Adrenal gland (tissue), 12 donors: ENCODE data around the gene ADGB. TPM values are rescaled to one million over a fixed set of nuclear protein-coding genes. Genes with fewer than 3 reads are reported as not detected.
"Not testable (repeated sequence)": the region's sequence is repeated elsewhere in the genome, so short reads cannot be mapped to it uniquely, and the experiment has no call there.

Experiments used
- DNase-seq, 7 donors: peaks; one replicate each; pipeline ENCODE4 v3.0.0-alpha.2; 2019 to 2020
- H3K27ac ChIP-seq, 5 donors: fragments of 200-600 bp; sonication (generic) in 4 of 5; 1 replicate in 3 of 5; 2 replicates in 2 of 5; pipeline versions ENCODE4 v1.5.1 to v1.8.0; 2016 to 2020; ENCODE audit warnings: mild to moderate bottlenecking in 1 of 5
- H3K27me3 ChIP-seq: fragments of 200-600 bp; 2 replicates; pipeline ENCODE4 v1.8.0; 2021
- H3K36me3 ChIP-seq, 2 donors: fragments of 200-600 bp; replicated peaks in 1 of 2; 1 replicate in 1 of 2; 2 replicates in 1 of 2; pipeline versions ENCODE4 v1.5.1 to v1.8.0; 2018 to 2022
- H3K4me1 ChIP-seq, 2 donors: fragments of 200-600 bp; replicated peaks in 1 of 2; 1 replicate in 1 of 2; 2 replicates in 1 of 2; pipeline versions ENCODE4 v1.5.1 to v1.8.0; 2018 to 2021
- H3K4me3 ChIP-seq, 4 donors: fragments of 200-600 bp; sonication (generic) in 3 of 4; one replicate each; pipeline ENCODE4 v1.5.1; 2016 to 2018
- H3K9me3 ChIP-seq, 3 donors: fragments of 200-600 bp; sonication (generic) in 1 of 3; replicated peaks in 1 of 3; 1 replicate in 2 of 3; 2 replicates in 1 of 3; pipeline versions ENCODE4 v1.5.1 to v1.8.0; 2016 to 2021
- POLR2A ChIP-seq, 2 donors: fragments of 450-650 bp; IDR thresholded peaks; one replicate each; pipeline ENCODE4 v1.6.1; 2017; ENCODE audit warnings: antibody characterized with exemption in 2 of 2, mild to moderate bottlenecking in 2 of 2, moderate library complexity in 1 of 2
- WGBS, 4 donors: extraction: QIAGEN DNeasy Blood & Tissue Kit in 2 of 4; methylation state at CpG; one replicate each; pipeline versions ENCODE4 v1.1.5 to v1.1.7; 2013 to 2017; 5-methylcytosine and 5-hydroxymethylcytosine counted together
- intact Hi-C, 2 donors: fragments of 100-400 bp; cut with DNase I; formaldehyde crosslinking; loops; one replicate each; pipeline versions ENCODE4 v1.14.1 to v1.15.0; 2022 to 2023
- polyA plus RNA-seq, 3 donors: library from polyadenylated mRNA; stranded (reverse); fragments of 200-250 nt in 2 of 3; fragments of 350-450 nt in 1 of 3; fragmentation: Illumina TruSeq in 1 of 3; extraction: RNeasy Lipid Tissue Mini Kit (QIAGEN cat#74804) in 1 of 3; gene quantifications; one replicate each; pipeline ENCODE4 v1.2.3, GENCODE V29; 2013 to 2014
- total RNA-seq, 9 donors: library from RNA; depleted of rRNA in 4 of 9; stranded (reverse); fragments of >200 nt in 4 of 9; fragments of 120-200 nt in 1 of 9; fragmentation: NEBNext Ultra II Directional in 1 of 9; extraction: Animal tissue kit (Norgen Biotek cat#: 25700) in 1 of 9; gene quantifications; one replicate each; pipeline versions ENCODE4 v1.1.0 to v1.2.4, GENCODE V29; 2013 to 2023
- TF ChIP-seq, protein P1 (sequence below), 6 experiments: fragments of 450-650 bp in 4 of 6; fragments of 200-600 bp in 2 of 6; sonication (generic) in 1 of 6; IDR thresholded peaks; 1 replicate in 5 of 6; 2 replicates in 1 of 6; pipeline versions ENCODE4 v1.5.1 to v1.8.0; 2016 to 2021; ENCODE audit warnings: antibody characterized with exemption in 6 of 6, mild to moderate bottlenecking in 2 of 6, moderate library complexity in 1 of 6
- donor health status: healthy with polysubstance abuse.
- donor health status: Bipolar disorder and iron deficiency.
- donor health status: DM: yes; HTN: yes; CAD: no.
- donor health status: DM: no; HTN: no; CAD: no.
- donor health status: DM: no; HTN: no; CAD: no.
- donor health status: DM: yes; HTN: yes; CAD: no.

ADGB gene
- total and polyA plus RNA-seq, 12 donors, result not detected

- no peak overlapping the region for H3K27ac ChIP-seq
- DNase-seq, result no peak
- no peaks in the 10 kb centered on the region for H3K4me1 ChIP-seq
- H3K36me3 ChIP-seq, result no peaks in the 10 kb centered on the region
- intact Hi-C loops, result loop anchor here in 1 of 2 donors (10.0 kb wide), 1 partner anchor 434 kb away; no protein-coding TSS in a partner anchor
- TF ChIP-seq POLR2A (IDR thresholded peaks at IDR 0.05), result no peak
- TF ChIP-seq, protein P1, sequence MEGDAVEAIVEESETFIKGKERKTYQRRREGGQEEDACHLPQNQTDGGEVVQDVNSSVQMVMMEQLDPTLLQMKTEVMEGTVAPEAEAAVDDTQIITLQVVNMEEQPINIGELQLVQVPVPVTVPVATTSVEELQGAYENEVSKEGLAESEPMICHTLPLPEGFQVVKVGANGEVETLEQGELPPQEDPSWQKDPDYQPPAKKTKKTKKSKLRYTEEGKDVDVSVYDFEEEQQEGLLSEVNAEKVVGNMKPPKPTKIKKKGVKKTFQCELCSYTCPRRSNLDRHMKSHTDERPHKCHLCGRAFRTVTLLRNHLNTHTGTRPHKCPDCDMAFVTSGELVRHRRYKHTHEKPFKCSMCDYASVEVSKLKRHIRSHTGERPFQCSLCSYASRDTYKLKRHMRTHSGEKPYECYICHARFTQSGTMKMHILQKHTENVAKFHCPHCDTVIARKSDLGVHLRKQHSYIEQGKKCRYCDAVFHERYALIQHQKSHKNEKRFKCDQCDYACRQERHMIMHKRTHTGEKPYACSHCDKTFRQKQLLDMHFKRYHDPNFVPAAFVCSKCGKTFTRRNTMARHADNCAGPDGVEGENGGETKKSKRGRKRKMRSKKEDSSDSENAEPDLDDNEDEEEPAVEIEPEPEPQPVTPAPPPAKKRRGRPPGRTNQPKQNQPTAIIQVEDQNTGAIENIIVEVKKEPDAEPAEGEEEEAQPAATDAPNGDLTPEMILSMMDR (IDR thresholded peaks at IDR 0.05), result no peak
- no peaks in the 10 kb centered on the region for H3K27me3 ChIP-seq
- no peak overlapping the region for H3K4me3 ChIP-seq
- H3K9me3 ChIP-seq, result no peaks in the 10 kb centered on the region
These were observed 252.2 kb downstream of the ADGB start for GRCh38 chr6:146850981-146851380.

GRCh38 chr6:146851837-146852236 is 253.1 kb downstream of the ADGB start:
- TF ChIP-seq, protein P1 (IDR thresholded peaks at IDR 0.05), result no peak
- TF ChIP-seq POLR2A (IDR thresholded peaks at IDR 0.05), result no peak
- intact Hi-C loops, result loop anchor here in 1 of 2 donors (10.0 kb wide), 1 partner anchor 433 kb away; no protein-coding TSS in a partner anchor
- 72 to 77% (median 75%) methylated on average over 1 of the region's 1 CpG for WGBS, 4 donors

GRCh38 chr6:146854521-146855255 is 255.9 kb downstream of the ADGB start:
- 85 to 93% (median 93%) methylated on average over 6 of the region's 6 CpGs for WGBS, 4 donors
- H3K27me3 ChIP-seq, H3K36me3 ChIP-seq, H3K4me3 ChIP-seq, H3K4me1 ChIP-seq, DNase-seq, H3K27ac ChIP-seq, H3K9me3 ChIP-seq: not testable (repeated sequence)
- intact Hi-C loops, result loop anchor here (5.0 to 10.0 kb wide), 2 partner anchors 348 to 430 kb away; partner anchors contain the start of gene STXBP5 (in 1 of the 2)

More at GRCh38 chr6:146851837-146852236, 253.1 kb downstream of the ADGB start:
- Histone ChIP-seq H3K4me1 (no peaks in the 10 kb centered on the region), H3K27me3 (no peaks in the 10 kb centered on the region), H3K36me3 (no peaks in the 10 kb centered on the region), H3K9me3 (no peaks in the 10 kb centered on the region), H3K4me3 (no peak overlapping the region), H3K27ac (no peak overlapping the region)
- no peak for DNase-seq

DNA sequence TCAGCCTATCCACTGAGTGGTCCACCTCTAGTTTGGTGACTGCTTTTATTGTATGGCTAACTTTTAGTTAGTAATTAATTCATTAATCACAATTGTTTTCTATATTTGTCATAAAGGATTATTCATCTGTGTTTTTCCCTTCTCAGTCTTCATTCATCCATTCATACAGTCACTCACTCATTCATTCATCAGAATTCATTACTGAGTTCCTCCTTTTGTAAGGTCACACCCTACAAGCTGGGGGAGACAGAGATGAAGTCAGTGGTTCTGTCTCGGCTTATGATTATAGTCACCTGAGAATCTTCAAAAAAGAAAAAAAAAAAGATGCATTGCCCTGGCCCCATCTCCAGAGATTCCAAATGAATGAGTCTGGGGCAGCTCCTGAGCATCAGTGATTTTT is 257.1 kb downstream of the ADGB start:
- no peak for DNase-seq
- TF ChIP-seq, protein P1 (IDR thresholded peaks at IDR 0.05), result no peak
- WGBS, 4 donors, result 83 to 94% (median 88%) methylated on average over 1 of the region's 1 CpG
- Histone ChIP-seq H3K4me1 (peaks cover 0 to 8% of the 10 kb centered on the region in 2 donors), H3K36me3 (no peaks in the 10 kb centered on the region), H3K4me3 (no peak overlapping the region), H3K27me3 (no peaks in the 10 kb centered on the region), H3K9me3 (no peaks in the 10 kb centered on the region), H3K27ac (no peak overlapping the region)
- intact Hi-C loops, result loop anchor here (5.0 to 10.0 kb wide), 2 partner anchors 346 to 429 kb away; partner anchors contain the start of gene STXBP5 (in 1 of the 2)
